Breast epithelium (tissue), 4 donors: ENCODE data around the gene VAMP5. TPM values are rescaled to one million over a fixed set of nuclear protein-coding genes. Genes with fewer than 3 reads are reported as not detected.

Experiments used
- DNase-seq, 2 donors: peaks; one replicate each; pipeline ENCODE4 v3.0.0-alpha.2; 2019; ENCODE audit warnings: low spot score in 2 of 2
- H3K27ac ChIP-seq, 2 donors: fragments of 200-600 bp; sonication (generic) in 1 of 2; one replicate each; pipeline ENCODE4 v1.5.1; 2016 to 2019; ENCODE audit warnings: mild to moderate bottlenecking in 1 of 2
- H3K27me3 ChIP-seq, 2 donors: fragments of 200-600 bp; sonication (generic) in 1 of 2; one replicate each; pipeline versions ENCODE4 v1.5.1 to v1.6.0; 2017 to 2019; ENCODE audit warnings: control low read depth in 1 of 2, mild to moderate bottlenecking in 1 of 2
- H3K36me3 ChIP-seq: fragments of 200-600 bp; one replicate; pipeline ENCODE4 v1.5.1; 2019
- H3K4me1 ChIP-seq, 2 donors: fragments of 200-600 bp; sonication (generic); one replicate each; pipeline ENCODE4 v1.5.1; 2016 to 2019; ENCODE audit warnings: control low read depth in 1 of 2
- H3K4me3 ChIP-seq, 3 donors: fragments of 200-600 bp; sonication (generic); 1 replicate in 2 of 3; 2 replicates in 1 of 3; pipeline ENCODE4 v1.5.1; 2016 to 2019; ENCODE audit warnings: mild to moderate bottlenecking in 3 of 3, moderate library complexity in 2 of 3
- H3K9me3 ChIP-seq, 2 donors: fragments of 200-600 bp; sonication (generic) in 1 of 2; one replicate each; pipeline ENCODE4 v1.5.1; 2016 to 2019; ENCODE audit warnings: control low read depth in 1 of 2
- CTCF ChIP-seq, 3 donors: fragments of 450-650 bp; IDR thresholded peaks; one replicate each; pipeline ENCODE4 v1.5.1; 2016 to 2017; ENCODE audit warnings: antibody characterized with exemption in 3 of 3, mild to moderate bottlenecking in 3 of 3, moderate library complexity in 3 of 3
- POLR2A ChIP-seq: fragments of 450-650 bp; IDR thresholded peaks from one replicate; pipeline ENCODE4 v1.6.1; 2016; ENCODE audit warnings: antibody characterized with exemption, mild to moderate bottlenecking, moderate library complexity
- POLR2AphosphoS5 ChIP-seq, 3 donors: sonication (generic); formaldehyde crosslinking; IDR thresholded peaks; one replicate each; pipeline ENCODE4 v1.6.1; 2017; ENCODE audit warnings: antibody characterized with exemption in 3 of 3
- intact Hi-C: fragments of 100-400 bp; cut with DNase I; formaldehyde crosslinking; loops from one replicate; pipeline ENCODE4 v1.15.1; 2023; ENCODE audit warnings: low total_unique reads
- total RNA-seq, 3 donors: library from RNA; depleted of rRNA; stranded (reverse); fragments of >200 nt; gene quantifications; one replicate each; pipeline ENCODE4 v1.1.0, GENCODE V29; 2016

VAMP5 gene
- total RNA-seq, 3 donors from 2014 or later = 33.8 to 92.0 (median 50.8) TPM

GRCh38 chr2:85582492-85582891 is 1.7 kb upstream of the VAMP5 start:
- Histone ChIP-seq H3K27me3 (no peaks in the 10 kb centered on the region), H3K36me3 (no peaks in the 10 kb centered on the region), H3K9me3 (no peaks in the 10 kb centered on the region), H3K27ac (no peak overlapping the region), H3K4me3 (no peak overlapping the region), H3K4me1 (peaks cover 7 to 17% of the 10 kb centered on the region in 2 donors)
- DNase-seq = no peak
- TF ChIP-seq POLR2A (no peak), POLR2AphosphoS5 (IDR thresholded peaks at IDR 0.05) (no peak), CTCF (IDR thresholded peaks at IDR 0.05) (no peak)
- intact Hi-C loops = no loop called here

GRCh38 chr2:85583667-85584353 is 421 bp upstream of the VAMP5 start:
- H3K4me1 ChIP-seq = peaks cover 7 to 17% of the 10 kb centered on the region in 2 donors
- H3K36me3 ChIP-seq = no peaks in the 10 kb centered on the region
- no peaks in the 10 kb centered on the region for H3K27me3 ChIP-seq
- peak overlapping the region; percentile 56 to 78 (median 61) for H3K4me3 ChIP-seq
- TF ChIP-seq CTCF (IDR thresholded peaks at IDR 0.05) (no peak), POLR2AphosphoS5 (IDR thresholded peaks at IDR 0.05) (no peak), POLR2A (no peak)
- DNase-seq = no peak
- H3K9me3 ChIP-seq = no peaks in the 10 kb centered on the region
- intact Hi-C loops = no loop called here
- peak overlapping the region; percentile 86 to 94 for H3K27ac ChIP-seq

GRCh38 chr2:85584857-85585780 is 888 bp downstream of the VAMP5 start:
- peak overlapping the region; percentile 86 to 94 for H3K27ac ChIP-seq
- H3K36me3 ChIP-seq = no peaks in the 10 kb centered on the region
- peaks cover 2 to 7% of the 10 kb centered on the region in 2 donors for H3K4me1 ChIP-seq
- H3K4me3 ChIP-seq = peak overlapping the region; percentile 56 to 78 (median 61)
- intact Hi-C loops = no loop called here
- no peak for TF ChIP-seq POLR2AphosphoS5 (IDR thresholded peaks at IDR 0.05)
- no peak for TF ChIP-seq CTCF (IDR thresholded peaks at IDR 0.05)
- no peak for TF ChIP-seq POLR2A
- no peaks in the 10 kb centered on the region for H3K27me3 ChIP-seq
- no peak for DNase-seq
- H3K9me3 ChIP-seq = no peaks in the 10 kb centered on the region

GRCh38 chr2:85585781-85586105 is 1.5 kb downstream of the VAMP5 start:
- peak overlapping the region; percentile 56 to 78 (median 61) for H3K4me3 ChIP-seq
- no peaks in the 10 kb centered on the region for H3K9me3 ChIP-seq
- no peaks in the 10 kb centered on the region for H3K36me3 ChIP-seq
- peak overlapping the region; percentile 86 to 94 for H3K27ac ChIP-seq
- TF ChIP-seq CTCF (IDR thresholded peaks at IDR 0.05) = no peak
- no peak for TF ChIP-seq POLR2A
- no peak for TF ChIP-seq POLR2AphosphoS5 (IDR thresholded peaks at IDR 0.05)
- peaks cover 5 to 12% of the 10 kb centered on the region in 2 donors for H3K4me1 ChIP-seq
- intact Hi-C loops = no loop called here
- H3K27me3 ChIP-seq = no peaks in the 10 kb centered on the region
- no peak for DNase-seq

- intact Hi-C loops = no loop called here
- no peak for DNase-seq
- no peaks in the 10 kb centered on the region for H3K36me3 ChIP-seq
- H3K27me3 ChIP-seq = no peaks in the 10 kb centered on the region
- no peak for TF ChIP-seq POLR2A
- peaks cover 8 to 24% of the 10 kb centered on the region in 2 donors for H3K4me1 ChIP-seq
- H3K27ac ChIP-seq = peak overlapping the region; percentile 86 to 91
- no peak overlapping the region for H3K4me3 ChIP-seq
- H3K9me3 ChIP-seq = no peaks in the 10 kb centered on the region
Observed at GRCh38 chr2:85588236-85588635, 4.0 kb downstream of the VAMP5 start.
